ENCODE data around the gene USP6.
"Not testable (repeated sequence)": the region's sequence is repeated elsewhere in the genome, so short reads cannot be mapped to it uniquely, and the experiment has no call there.

Gene USP6

GRCh38 chr17:5191541-5192417 is 75.9 kb downstream of the USP6 start, which contains the start of gene ZNF594:
TSS of gene ZNF594 (minus strand) at chr17:5191868. CDS start at chr17:5184256, 7,612 bp downstream.
- peak; percentile 94 to 96 for DNase-seq (ENCODE audit: low read depth in 2 of 2)

- no peak for DNase-seq (ENCODE audit: low read depth in 2 of 2)
Measured at GRCh38 chr17:5194346-5194745, 78.5 kb downstream of the USP6 start.

GRCh38 chr17:5198472-5198871 is 82.6 kb downstream of the USP6 start:
- no peak for DNase-seq (ENCODE audit: low read depth in 2 of 2)

GRCh38 chr17:5200360-5200759 is 84.5 kb downstream of the USP6 start:
- DNase-seq (ENCODE audit: low read depth in 2 of 2): no peak

- DNase-seq (ENCODE audit: low read depth in 2 of 2): no peak
Measured at GRCh38 chr17:5201011-5201410, 85.2 kb downstream of the USP6 start.

GRCh38 chr17:5203178-5203907 is 87.5 kb downstream of the USP6 start:
- DNase-seq (ENCODE audit: low read depth in 2 of 2): no peak

GRCh38 chr17:5203908-5204294 is 88.1 kb downstream of the USP6 start:
- no peak for DNase-seq (ENCODE audit: low read depth in 2 of 2)

- no peak for DNase-seq (ENCODE audit: low read depth in 2 of 2)
Measured at GRCh38 chr17:5209396-5209795, 93.6 kb downstream of the USP6 start.

- no peak for DNase-seq (ENCODE audit: low read depth in 2 of 2)
Measured at GRCh38 chr17:5210091-5210490, 94.3 kb downstream of the USP6 start.

- no peak for DNase-seq (ENCODE audit: low read depth in 2 of 2)
Measured at GRCh38 chr17:5210614-5211252, 94.9 kb downstream of the USP6 start.

GRCh38 chr17:5211458-5211857 is 95.6 kb downstream of the USP6 start:
- no peak for DNase-seq (ENCODE audit: low read depth in 2 of 2)

- DNase-seq (ENCODE audit: low read depth in 2 of 2): not testable (repeated sequence)
Measured at GRCh38 chr17:5217562-5217961, 101.7 kb downstream of the USP6 start.

- no peak for DNase-seq (ENCODE audit: low read depth in 2 of 2)
Measured at GRCh38 chr17:5219536-5219935, 103.7 kb downstream of the USP6 start.

- DNase-seq (ENCODE audit: low read depth in 2 of 2): no peak
Measured at GRCh38 chr17:5220074-5220473, 104.2 kb downstream of the USP6 start.

- DNase-seq (ENCODE audit: low read depth in 2 of 2): not testable (repeated sequence)
Measured at GRCh38 chr17:5221912-5222311, 106.1 kb downstream of the USP6 start.

Measured in stimulated activated CD8-positive, alpha-beta memory T cell treated with anti-CD3 and anti-CD28 coated beads, Interleukin-15, amount 100 ng/mL, for 4 hours (primary cell).